ENCODE measurements around the gene PANX2.

Gene PANX2

DNA sequence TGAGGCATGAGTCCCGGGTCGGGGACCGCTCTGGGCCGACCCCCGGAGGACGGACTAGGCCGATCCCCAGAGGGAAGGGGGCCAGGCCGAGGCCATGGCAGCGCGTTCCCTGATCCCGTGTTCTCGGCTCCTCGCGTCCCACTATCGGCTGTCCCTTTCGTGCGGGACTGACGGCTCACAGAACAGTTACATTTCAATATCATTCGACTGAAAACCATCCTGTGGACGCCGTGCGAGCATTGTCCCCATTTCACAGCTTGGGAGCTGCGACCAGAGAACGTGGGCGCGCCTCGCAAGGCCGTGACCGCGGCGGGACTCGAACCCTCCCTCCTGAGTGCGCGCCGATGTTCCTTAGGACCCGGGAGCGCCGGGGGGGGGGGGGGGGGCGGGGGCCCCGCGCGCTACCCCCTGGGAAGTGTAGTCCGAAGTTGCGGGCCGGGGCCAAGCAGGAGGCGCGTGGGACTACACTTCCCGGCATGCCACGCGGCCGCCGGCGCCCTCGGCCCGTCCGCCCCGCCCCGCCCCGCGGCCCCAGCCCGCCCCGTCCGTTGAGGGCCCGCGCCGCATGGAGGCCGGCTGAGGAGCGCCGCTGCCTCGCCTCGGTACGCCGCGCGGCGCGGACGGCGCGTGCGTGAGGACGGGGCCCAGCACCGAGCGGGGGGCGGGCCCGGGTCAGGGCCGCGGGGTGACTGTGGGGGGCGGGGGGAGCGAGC is 15.0 kb downstream of the PANX2 start, which contains the start of gene TRABD:
TSS of gene TRABD (plus strand) at position 539 of the 713 bp plus-strand sequence. CDS start 7,148 bp downstream, outside the sequence.
- DNase-seq, result peak; percentile 73

GRCh38 chr22:50186181-50186714 is 15.7 kb downstream of the PANX2 start:
- no peak for DNase-seq

DNA sequence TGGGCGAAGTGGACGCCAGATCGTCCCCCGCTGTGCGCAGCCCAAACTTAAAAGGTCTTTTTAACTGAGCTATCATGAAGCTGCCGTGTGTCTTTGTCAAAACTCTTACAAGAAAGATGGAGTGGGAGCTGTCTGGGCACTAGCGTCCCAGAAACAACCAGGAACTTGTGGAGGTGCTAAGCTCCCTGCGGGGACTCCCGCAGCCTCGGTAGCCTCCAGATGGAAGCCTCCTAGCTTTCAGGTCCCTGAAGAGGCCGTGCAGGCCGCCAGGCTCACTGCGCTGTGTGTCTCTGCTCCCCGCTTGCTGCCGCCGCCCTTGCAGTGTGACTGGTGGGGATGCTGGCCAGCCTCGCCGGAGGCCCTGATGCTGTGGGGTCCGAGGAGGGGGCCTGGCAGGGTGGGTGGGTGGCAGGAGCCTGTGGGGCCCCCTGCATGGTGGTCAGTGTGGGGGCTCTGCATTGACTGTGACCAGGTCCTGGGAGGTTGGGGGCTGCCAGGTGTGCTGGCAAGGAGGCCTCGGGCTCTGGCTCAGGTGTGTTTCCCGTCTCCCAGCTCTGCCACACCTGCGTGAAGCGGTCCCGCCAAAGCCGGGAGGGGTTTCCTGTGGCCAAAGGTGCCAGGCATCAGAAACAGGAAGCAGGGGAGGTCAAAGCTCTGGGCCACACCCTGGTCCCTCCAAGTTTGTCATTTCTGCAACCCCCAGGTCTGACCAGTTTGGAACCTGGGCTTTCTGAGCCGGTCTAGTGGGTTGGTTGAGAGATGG is 16.4 kb downstream of the PANX2 start:
- no peak for DNase-seq

DNA sequence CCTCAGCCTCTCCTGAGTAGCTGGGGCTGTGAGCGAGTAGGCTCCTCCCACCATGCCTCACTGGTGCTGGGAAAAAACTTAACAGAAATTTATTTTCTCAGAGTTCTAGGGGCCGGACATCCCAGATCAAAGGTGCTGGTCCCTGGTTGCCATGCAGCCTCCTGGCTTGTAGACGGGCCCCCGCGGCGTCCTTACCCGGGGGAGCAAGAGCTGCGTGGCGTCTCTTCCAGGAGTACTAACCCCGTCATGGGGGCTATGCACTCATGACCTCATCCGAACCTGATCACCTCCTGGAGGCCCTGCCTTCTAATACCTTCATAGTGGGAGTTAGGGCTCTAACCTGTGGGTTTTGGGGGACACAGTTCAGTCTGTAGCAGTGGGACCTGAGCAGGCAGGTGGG is 17.8 kb downstream of the PANX2 start:
- no peak for DNase-seq

- no peak for DNase-seq
These were observed 18.8 kb downstream of the PANX2 start for GRCh38 chr22:50189184-50189848.

GRCh38 chr22:50189849-50190181 is 19.3 kb downstream of the PANX2 start:
- no peak for DNase-seq

DNA sequence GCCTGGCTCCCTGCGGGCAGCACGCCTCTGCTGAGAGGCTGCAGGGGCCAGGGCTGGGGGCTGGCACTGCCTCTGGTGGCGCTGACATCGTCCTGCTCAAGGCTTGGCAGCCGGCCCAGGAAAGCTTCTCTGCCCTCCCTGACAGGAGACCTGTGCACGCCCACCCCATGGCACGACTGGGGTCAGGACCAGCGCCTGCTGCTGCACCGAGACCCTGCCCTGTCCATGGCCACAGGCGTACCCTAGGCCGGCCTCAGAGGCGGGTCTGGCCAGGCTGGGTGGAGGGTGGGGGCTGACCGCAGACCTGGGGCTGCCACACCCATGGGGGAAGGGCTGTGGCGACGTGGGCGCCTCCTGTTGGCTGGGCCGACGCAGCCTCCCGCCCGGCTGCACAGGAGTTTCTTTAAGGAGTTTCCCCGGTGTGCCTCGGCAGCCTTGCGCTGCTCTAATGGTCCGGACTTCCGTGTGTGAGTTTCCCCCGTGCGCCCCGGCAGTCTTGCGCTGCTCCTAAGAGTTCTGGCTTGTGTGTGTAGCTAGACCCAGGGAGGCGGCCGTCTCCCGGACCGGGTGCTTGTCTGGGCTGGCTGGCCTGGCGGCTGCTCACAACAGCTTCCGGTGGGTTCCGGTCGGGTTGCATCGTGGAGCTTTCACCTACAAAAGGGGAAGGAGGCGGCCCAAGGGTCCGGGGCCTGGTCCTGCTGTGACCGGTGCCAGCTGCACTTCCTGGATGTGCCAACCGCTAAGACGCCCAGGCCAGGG is 19.8 kb downstream of the PANX2 start:
- DNase-seq, result no peak

GRCh38 chr22:50190941-50191741 is 20.6 kb downstream of the PANX2 start:
- DNase-seq, result no peak

- no peak for DNase-seq
These were observed 22.1 kb downstream of the PANX2 start for GRCh38 chr22:50192436-50193204.

DNA sequence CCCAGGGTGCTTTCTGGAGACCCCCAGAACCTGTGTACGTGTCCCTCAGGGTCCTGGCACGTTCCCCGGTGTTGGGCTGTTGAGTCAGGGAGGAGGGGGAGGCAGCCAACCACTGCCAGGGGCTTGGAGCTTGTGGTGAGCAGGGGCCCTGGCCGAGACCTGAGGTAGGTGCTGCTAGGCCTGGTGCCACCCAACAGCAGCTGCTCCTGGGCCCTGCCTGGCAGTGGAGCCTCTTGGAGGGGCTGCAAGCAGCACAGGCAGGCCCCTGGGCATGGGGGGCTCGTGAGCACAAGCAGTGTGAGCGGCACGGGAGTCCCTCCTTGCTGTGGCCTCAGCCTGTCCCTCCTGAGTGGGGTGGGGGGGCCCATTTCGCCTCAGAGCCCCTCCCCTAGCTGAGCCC is 23.1 kb downstream of the PANX2 start:
- no peak for DNase-seq

GRCh38 chr22:50194037-50194805 is 23.7 kb downstream of the PANX2 start:
- DNase-seq, result no peak

DNA sequence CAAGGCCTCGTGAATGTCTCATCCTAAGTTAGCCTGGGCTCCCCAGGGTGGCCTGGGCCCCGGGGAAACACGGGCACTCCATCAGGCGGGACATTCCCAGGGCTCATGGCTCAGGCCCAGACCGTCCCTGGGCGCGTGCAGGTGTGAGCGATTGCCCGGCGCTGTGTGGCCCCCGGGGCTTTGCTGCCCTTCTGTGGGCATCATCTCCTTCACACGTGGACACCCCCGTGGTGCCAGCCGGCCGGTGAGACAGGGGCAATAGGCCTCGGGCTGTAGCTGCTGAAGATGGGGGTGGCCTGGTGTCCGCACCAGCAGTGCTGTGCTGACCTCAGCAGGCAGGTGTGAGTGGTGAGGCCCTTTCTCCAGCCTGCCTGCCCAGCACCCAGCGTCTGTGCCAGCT is 25.7 kb downstream of the PANX2 start:
- no peak for DNase-seq

- no peak for DNase-seq
These were observed 26.7 kb downstream of the PANX2 start for GRCh38 chr22:50197000-50197800.

GRCh38 chr22:50197856-50198623 is 27.5 kb downstream of the PANX2 start:
- no peak for DNase-seq

- no peak for DNase-seq
These were observed 28.1 kb downstream of the PANX2 start for GRCh38 chr22:50198624-50199017.

- DNase-seq, result no peak
These were observed 28.8 kb downstream of the PANX2 start for GRCh38 chr22:50199251-50199721.

DNA sequence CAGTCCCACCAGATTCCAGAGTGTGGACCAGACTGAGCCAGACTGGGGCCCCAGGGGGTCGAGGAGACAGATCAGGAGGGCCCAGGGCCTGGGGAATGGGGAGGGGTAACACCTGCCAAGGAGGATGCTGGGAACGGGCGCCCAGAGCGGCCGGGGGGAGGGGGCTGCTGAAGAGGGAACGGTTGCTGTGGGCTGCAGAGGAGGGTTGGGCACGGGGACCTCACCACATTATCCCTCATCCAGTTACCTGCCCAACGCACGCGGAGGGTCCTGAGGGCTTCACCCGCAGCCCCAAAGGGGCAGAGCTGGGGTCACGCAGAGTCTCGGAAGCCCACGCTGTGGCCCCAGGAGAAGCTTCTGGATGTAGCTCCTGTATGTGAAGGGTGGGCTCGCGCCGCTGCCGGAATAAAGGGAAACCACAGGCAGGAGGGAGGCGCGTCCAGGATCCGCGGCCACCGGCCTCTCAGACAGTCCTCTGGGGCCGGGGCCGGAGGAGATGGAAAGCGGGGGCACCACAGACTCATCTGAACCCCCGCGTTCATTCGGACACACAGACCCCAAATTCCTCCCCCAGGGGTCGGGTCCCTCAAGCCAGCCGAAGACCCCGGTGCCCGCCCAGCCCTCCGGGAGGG is 29.4 kb downstream of the PANX2 start:
- DNase-seq, result no peak
